Skeletal muscle satellite cell (primary cell): Measurements from ENCODE around the gene TYW1.
"Not testable (repeated sequence)": the region's sequence is repeated elsewhere in the genome, so short reads cannot be mapped to it uniquely, and the experiment has no call there.

Source experiments
- H3K27me3 ChIP-seq: 2 replicates; pipeline ENCODE4 v1.7.0; 2013; ENCODE audit warnings: low read length; ENCODE audit not compliant: control insufficient read depth, insufficient read depth
- H3K36me3 ChIP-seq: 2 replicates; pipeline ENCODE4 v1.7.0; 2013; ENCODE audit warnings: mild to moderate bottlenecking, control low read depth, low read length; ENCODE audit not compliant: insufficient read depth
- H3K4me1 ChIP-seq: 2 replicates; pipeline ENCODE4 v1.7.0; 2013; ENCODE audit warnings: low read length; ENCODE audit not compliant: control insufficient read depth, insufficient read depth
- H3K4me2 ChIP-seq: 2 replicates; pipeline ENCODE4 v1.7.0; 2013; ENCODE audit warnings: mild to moderate bottlenecking, low read length
- H3K4me3 ChIP-seq: 2 replicates; pipeline ENCODE4 v1.7.0; 2013; ENCODE audit warnings: low read length
- H3K9ac ChIP-seq: 2 replicates; pipeline ENCODE4 v1.7.0; 2013; ENCODE audit warnings: mild to moderate bottlenecking, low read depth, low read length, moderate library complexity
- H3K9me3 ChIP-seq: replicated peaks from 2 replicates; pipeline ENCODE4 v1.7.0; 2013; ENCODE audit warnings: mild to moderate bottlenecking, control low read depth, low read length

Gene TYW1

GRCh38 chr7:66964411-66964810 lies 32.2 kb upstream of the TYW1 start:
- peaks cover 3% of the 10 kb centered on the region for H3K36me3 ChIP-seq
- no peaks in the 10 kb centered on the region for H3K9me3 ChIP-seq
- H3K9ac ChIP-seq = no peak overlapping the region
- no peak overlapping the region for H3K4me3 ChIP-seq
- no peaks in the 10 kb centered on the region for H3K27me3 ChIP-seq
- no peaks in the 10 kb centered on the region for H3K4me1 ChIP-seq
- no peak overlapping the region for H3K4me2 ChIP-seq

GRCh38 chr7:66967029-66967428 lies 29.6 kb upstream of the TYW1 start:
- Histone ChIP-seq H3K9me3 (no peaks in the 10 kb centered on the region), H3K27me3 (no peaks in the 10 kb centered on the region), H3K4me1 (no peaks in the 10 kb centered on the region), H3K4me2 (no peak overlapping the region), H3K36me3 (peaks cover 3% of the 10 kb centered on the region), H3K9ac (no peak overlapping the region), H3K4me3 (no peak overlapping the region)

GRCh38 chr7:66969001-66969400 lies 27.6 kb upstream of the TYW1 start:
- not testable (repeated sequence) for H3K36me3 ChIP-seq, H3K4me1 ChIP-seq, H3K9ac ChIP-seq

GRCh38 chr7:66970310-66970709 lies 26.3 kb upstream of the TYW1 start:
- no peak overlapping the region for H3K4me2 ChIP-seq

More at GRCh38 chr7:66969001-66969400, 27.6 kb upstream of the TYW1 start:
- H3K4me2 ChIP-seq, H3K9me3 ChIP-seq, H3K27me3 ChIP-seq, H3K4me3 ChIP-seq: not testable (repeated sequence)

GRCh38 chr7:66974986-66975590 lies 21.5 kb upstream of the TYW1 start:
- Histone ChIP-seq H3K36me3 (no peaks in the 10 kb centered on the region), H3K9ac (no peak overlapping the region), H3K27me3 (no peaks in the 10 kb centered on the region), H3K9me3 (no peaks in the 10 kb centered on the region), H3K4me3 (no peak overlapping the region), H3K4me1 (no peaks in the 10 kb centered on the region), H3K4me2 (no peak overlapping the region)

More at GRCh38 chr7:66970310-66970709, 26.3 kb upstream of the TYW1 start:
- Histone ChIP-seq H3K9ac (no peak overlapping the region), H3K36me3 (no peaks in the 10 kb centered on the region), H3K4me3 (no peak overlapping the region), H3K4me1 (no peaks in the 10 kb centered on the region), H3K27me3 (no peaks in the 10 kb centered on the region), H3K9me3 (no peaks in the 10 kb centered on the region)

- not testable (repeated sequence) for H3K9me3 ChIP-seq, H3K4me3 ChIP-seq, H3K4me2 ChIP-seq, H3K9ac ChIP-seq, H3K36me3 ChIP-seq, H3K27me3 ChIP-seq, H3K4me1 ChIP-seq
Observed at GRCh38 chr7:66978312-66978711, 18.3 kb upstream of the TYW1 start.

GRCh38 chr7:66979013-66979412 lies 17.6 kb upstream of the TYW1 start:
- H3K4me2 ChIP-seq, H3K9me3 ChIP-seq, H3K4me3 ChIP-seq, H3K27me3 ChIP-seq, H3K4me1 ChIP-seq, H3K36me3 ChIP-seq, H3K9ac ChIP-seq: not testable (repeated sequence)

GRCh38 chr7:66980336-66980735 lies 16.3 kb upstream of the TYW1 start:
- not testable (repeated sequence) for H3K27me3 ChIP-seq, H3K36me3 ChIP-seq, H3K4me2 ChIP-seq, H3K4me1 ChIP-seq, H3K9ac ChIP-seq, H3K9me3 ChIP-seq, H3K4me3 ChIP-seq

GRCh38 chr7:66989552-66989951 lies 7.1 kb upstream of the TYW1 start:
- H3K27me3 ChIP-seq, H3K4me3 ChIP-seq, H3K9me3 ChIP-seq, H3K4me2 ChIP-seq, H3K4me1 ChIP-seq, H3K9ac ChIP-seq: not testable (repeated sequence)
- peaks cover 29% of the 10 kb centered on the region for H3K36me3 ChIP-seq

GRCh38 chr7:66994051-66994450 lies 2.6 kb upstream of the TYW1 start:
- H3K9me3 ChIP-seq, H3K4me1 ChIP-seq, H3K27me3 ChIP-seq: not testable (repeated sequence)
- Histone ChIP-seq H3K9ac (peak overlapping the region; percentile 96), H3K4me3 (peak overlapping the region; percentile 85), H3K4me2 (peak overlapping the region; percentile 80), H3K36me3 (peaks cover 19% of the 10 kb centered on the region)

GRCh38 chr7:66994691-66995049 lies 2.0 kb upstream of the TYW1 start:
- peaks cover 19% of the 10 kb centered on the region for H3K36me3 ChIP-seq
- H3K27me3 ChIP-seq, H3K4me1 ChIP-seq, H3K9me3 ChIP-seq: not testable (repeated sequence)
- peak overlapping the region; percentile 85 for H3K4me3 ChIP-seq
- peak overlapping the region; percentile 80 for H3K4me2 ChIP-seq
- peak overlapping the region; percentile 96 for H3K9ac ChIP-seq

- H3K9me3 ChIP-seq, H3K4me1 ChIP-seq, H3K27me3 ChIP-seq: not testable (repeated sequence)
- Histone ChIP-seq H3K4me3 (peak within 1 kb of the TSS; percentile 85), H3K9ac (peak within 1 kb of the TSS; percentile 96), H3K4me2 (peak within 1 kb of the TSS; percentile 81), H3K36me3 (peaks cover 17% of the 10 kb centered on the region)
Observed at GRCh38 chr7:66995050-66995776, 1.4 kb upstream of the TYW1 start, which contains the start of gene SBDS. Gene SBDS (minus strand): TSS chr7:66995586. CDS start chr7:66995417, 169 bp downstream.
